ENCODE measurements around the gene CEP250.

Gene CEP250

GRCh38 chr20:35409542-35409941 is 45.9 kb upstream of the CEP250 start:
- DNase-seq (ENCODE audit: low read depth in 1 of 2, low spot score in 1 of 2) = no peak
- no peaks in the 10 kb centered on the region for H3K27me3 ChIP-seq (ENCODE audit: insufficient read depth, poor library complexity, severe bottlenecking)
- no peak overlapping the region for H3K27ac ChIP-seq (replicated peaks)
- TF ChIP-seq, protein P1, sequence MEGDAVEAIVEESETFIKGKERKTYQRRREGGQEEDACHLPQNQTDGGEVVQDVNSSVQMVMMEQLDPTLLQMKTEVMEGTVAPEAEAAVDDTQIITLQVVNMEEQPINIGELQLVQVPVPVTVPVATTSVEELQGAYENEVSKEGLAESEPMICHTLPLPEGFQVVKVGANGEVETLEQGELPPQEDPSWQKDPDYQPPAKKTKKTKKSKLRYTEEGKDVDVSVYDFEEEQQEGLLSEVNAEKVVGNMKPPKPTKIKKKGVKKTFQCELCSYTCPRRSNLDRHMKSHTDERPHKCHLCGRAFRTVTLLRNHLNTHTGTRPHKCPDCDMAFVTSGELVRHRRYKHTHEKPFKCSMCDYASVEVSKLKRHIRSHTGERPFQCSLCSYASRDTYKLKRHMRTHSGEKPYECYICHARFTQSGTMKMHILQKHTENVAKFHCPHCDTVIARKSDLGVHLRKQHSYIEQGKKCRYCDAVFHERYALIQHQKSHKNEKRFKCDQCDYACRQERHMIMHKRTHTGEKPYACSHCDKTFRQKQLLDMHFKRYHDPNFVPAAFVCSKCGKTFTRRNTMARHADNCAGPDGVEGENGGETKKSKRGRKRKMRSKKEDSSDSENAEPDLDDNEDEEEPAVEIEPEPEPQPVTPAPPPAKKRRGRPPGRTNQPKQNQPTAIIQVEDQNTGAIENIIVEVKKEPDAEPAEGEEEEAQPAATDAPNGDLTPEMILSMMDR (IDR thresholded peaks at IDR 0.05; ENCODE audit: insufficient read depth, low read length) = no peak
- TF ChIP-seq POLR2AphosphoS5 (IDR thresholded peaks at IDR 0.05; ENCODE audit: low read depth) (no peak), GABPA (IDR thresholded peaks at IDR 0.05; ENCODE audit: low read depth) (no peak), SPI1 (IDR thresholded peaks at IDR 0.05; ENCODE audit: borderline replicate concordance, low read depth) (no peak)
- TF ChIP-seq, protein P2, sequence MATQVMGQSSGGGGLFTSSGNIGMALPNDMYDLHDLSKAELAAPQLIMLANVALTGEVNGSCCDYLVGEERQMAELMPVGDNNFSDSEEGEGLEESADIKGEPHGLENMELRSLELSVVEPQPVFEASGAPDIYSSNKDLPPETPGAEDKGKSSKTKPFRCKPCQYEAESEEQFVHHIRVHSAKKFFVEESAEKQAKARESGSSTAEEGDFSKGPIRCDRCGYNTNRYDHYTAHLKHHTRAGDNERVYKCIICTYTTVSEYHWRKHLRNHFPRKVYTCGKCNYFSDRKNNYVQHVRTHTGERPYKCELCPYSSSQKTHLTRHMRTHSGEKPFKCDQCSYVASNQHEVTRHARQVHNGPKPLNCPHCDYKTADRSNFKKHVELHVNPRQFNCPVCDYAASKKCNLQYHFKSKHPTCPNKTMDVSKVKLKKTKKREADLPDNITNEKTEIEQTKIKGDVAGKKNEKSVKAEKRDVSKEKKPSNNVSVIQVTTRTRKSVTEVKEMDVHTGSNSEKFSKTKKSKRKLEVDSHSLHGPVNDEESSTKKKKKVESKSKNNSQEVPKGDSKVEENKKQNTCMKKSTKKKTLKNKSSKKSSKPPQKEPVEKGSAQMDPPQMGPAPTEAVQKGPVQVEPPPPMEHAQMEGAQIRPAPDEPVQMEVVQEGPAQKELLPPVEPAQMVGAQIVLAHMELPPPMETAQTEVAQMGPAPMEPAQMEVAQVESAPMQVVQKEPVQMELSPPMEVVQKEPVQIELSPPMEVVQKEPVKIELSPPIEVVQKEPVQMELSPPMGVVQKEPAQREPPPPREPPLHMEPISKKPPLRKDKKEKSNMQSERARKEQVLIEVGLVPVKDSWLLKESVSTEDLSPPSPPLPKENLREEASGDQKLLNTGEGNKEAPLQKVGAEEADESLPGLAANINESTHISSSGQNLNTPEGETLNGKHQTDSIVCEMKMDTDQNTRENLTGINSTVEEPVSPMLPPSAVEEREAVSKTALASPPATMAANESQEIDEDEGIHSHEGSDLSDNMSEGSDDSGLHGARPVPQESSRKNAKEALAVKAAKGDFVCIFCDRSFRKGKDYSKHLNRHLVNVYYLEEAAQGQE (IDR thresholded peaks at IDR 0.05; ENCODE audit: insufficient replicate concordance, low read depth) = no peak
- no peak overlapping the region for H3K4me3 ChIP-seq (replicated peaks; ENCODE audit: insufficient read depth, low read length)

DNA sequence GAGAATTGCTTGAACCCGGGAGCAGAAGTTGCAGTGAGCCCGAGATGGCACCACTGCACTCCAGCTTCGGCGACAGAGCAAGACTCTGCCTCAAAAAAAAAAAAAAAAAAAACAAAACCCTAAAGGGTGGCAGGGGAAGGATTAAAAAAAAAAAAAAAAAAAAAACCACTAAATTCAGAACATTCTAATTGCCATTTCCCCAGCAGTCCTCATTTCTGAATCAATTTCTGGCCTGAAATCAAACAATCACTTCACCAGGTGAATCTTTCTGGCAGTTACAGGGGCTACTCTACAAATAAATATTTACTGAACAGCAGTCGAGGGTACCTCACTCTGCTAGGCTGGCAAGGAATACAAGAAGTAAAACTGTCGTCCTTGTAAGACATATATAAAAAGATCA is 44.8 kb upstream of the CEP250 start:
- no peak overlapping the region; the same call in 1 of the 2 replicates for H3K27ac ChIP-seq (replicated peaks)
- no peaks in the 10 kb centered on the region for H3K27me3 ChIP-seq (ENCODE audit: insufficient read depth, poor library complexity, severe bottlenecking)
- H3K4me3 ChIP-seq (replicated peaks; ENCODE audit: insufficient read depth, low read length) = peak overlapping the region; percentile 72
- TF ChIP-seq GABPA (IDR thresholded peaks at IDR 0.05; ENCODE audit: low read depth) = no peak
- no peak for TF ChIP-seq SPI1 (IDR thresholded peaks at IDR 0.05; ENCODE audit: borderline replicate concordance, low read depth)
- TF ChIP-seq, protein P1 (IDR thresholded peaks at IDR 0.05; ENCODE audit: insufficient read depth, low read length) = no peak
- TF ChIP-seq, protein P2 (IDR thresholded peaks at IDR 0.05; ENCODE audit: insufficient replicate concordance, low read depth) = no peak
- no peak for DNase-seq (ENCODE audit: low read depth in 1 of 2, low spot score in 1 of 2)

DNA sequence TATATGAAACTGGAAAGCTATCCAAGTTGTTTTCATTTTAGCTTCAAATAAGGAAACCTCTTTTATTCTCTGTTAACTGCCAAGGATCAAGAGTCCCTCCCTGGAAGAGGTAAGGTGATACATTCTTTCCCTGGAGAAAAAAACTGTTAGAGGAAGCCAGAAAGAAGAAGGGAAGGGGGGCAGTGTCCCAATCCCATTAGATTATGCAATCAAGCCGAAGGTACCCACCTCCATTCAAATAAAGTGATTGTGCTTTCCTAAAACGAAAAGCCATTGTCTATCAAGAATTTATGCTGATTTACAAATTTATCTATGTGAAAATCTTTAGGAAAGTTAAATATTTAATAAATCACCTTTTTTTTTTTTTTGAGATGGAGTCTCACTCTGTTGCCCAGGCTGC is 34.1 kb upstream of the CEP250 start:
- no peak overlapping the region for H3K27ac ChIP-seq (replicated peaks)
- TF ChIP-seq, protein P2 (IDR thresholded peaks at IDR 0.05; ENCODE audit: insufficient replicate concordance, low read depth) = no peak
- TF ChIP-seq, protein P1 (IDR thresholded peaks at IDR 0.05; ENCODE audit: insufficient read depth, low read length) = no peak
- TF ChIP-seq SPI1 (IDR thresholded peaks at IDR 0.05; ENCODE audit: borderline replicate concordance, low read depth) (no peak), GABPA (IDR thresholded peaks at IDR 0.05; ENCODE audit: low read depth) (no peak)
- no peak for DNase-seq (ENCODE audit: low read depth in 1 of 2, low spot score in 1 of 2)
- H3K27me3 ChIP-seq (ENCODE audit: insufficient read depth, poor library complexity, severe bottlenecking) = no peaks in the 10 kb centered on the region
- no peak overlapping the region for H3K4me3 ChIP-seq (replicated peaks; ENCODE audit: insufficient read depth, low read length)

Measured in HL-60 (cell line).